Neural crest cell (in vitro differentiated cells): ENCODE results near the gene IGF2R. TPM values are rescaled to one million over a fixed set of nuclear protein-coding genes. Genes with fewer than 3 reads are reported as not detected.

Experiments
- DNase-seq: peaks from one replicate; pipeline ENCODE4 v3.0.0; 2021; ENCODE audit warnings: low read depth, mixed read lengths, low spot score
- H3K27ac Mint-ChIP-seq: one replicate; pipeline ENCODE4 v1.8.0; 2021; ENCODE audit warnings: mild to moderate bottlenecking, mixed read lengths; ENCODE audit not compliant: unreplicated experiment
- H3K27me3 Mint-ChIP-seq: 2 replicates; pipeline ENCODE4 v1.8.0; 2021; ENCODE audit warnings: low read depth, mild to moderate bottlenecking, mixed read lengths
- H3K36me3 Mint-ChIP-seq: 2 replicates; pipeline ENCODE4 v1.8.0; 2021; ENCODE audit warnings: low read depth, mild to moderate bottlenecking, mixed read lengths
- H3K4me1 Mint-ChIP-seq: 2 replicates; pipeline ENCODE4 v1.8.0; 2021; ENCODE audit warnings: mixed read lengths
- H3K4me3 Mint-ChIP-seq: one replicate; pipeline ENCODE4 v1.8.0; 2021; ENCODE audit warnings: mild to moderate bottlenecking, mixed read lengths
- H3K9me3 Mint-ChIP-seq: 2 replicates; pipeline ENCODE4 v1.8.0; 2021; ENCODE audit warnings: mixed read lengths
- total RNA-seq: library from RNA; stranded (reverse); gene quantifications from 2 replicates; pipeline ENCODE4 v1.2.1, GENCODE V29; 2021
- TF ChIP-seq, protein P1 (sequence below): fragments of 200-600 bp; sonication (generic); conservative IDR thresholded peaks from 2 replicates; pipeline ENCODE4 v1.5.0; 2021; ENCODE audit warnings: antibody characterized with exemption, mild to moderate bottlenecking

The IGF2R gene
- total RNA-seq, 1 donor from 2014 or later = 97.3 TPM

DNA sequence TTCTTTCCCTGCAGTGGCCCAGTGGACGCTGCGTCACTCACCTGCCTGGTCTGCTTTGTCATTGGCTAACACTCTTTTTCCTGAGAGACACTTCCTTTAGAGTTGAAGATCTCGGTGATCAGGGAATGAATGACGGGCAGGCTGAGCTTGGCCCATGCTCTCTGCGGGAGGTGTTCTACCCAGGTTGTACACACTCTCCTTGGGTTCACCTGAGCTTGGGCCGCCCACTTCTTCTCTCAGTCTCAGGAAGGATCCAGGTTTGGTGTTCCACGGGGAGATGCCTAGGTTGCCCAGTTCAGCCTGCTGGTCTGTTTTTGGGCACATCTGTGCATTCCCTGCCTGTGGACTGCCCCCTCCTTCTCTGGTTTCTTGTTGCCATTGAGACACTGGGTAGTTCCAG is 86.0 kb downstream of the IGF2R start:
- no peak for DNase-seq
- Mint-ChIP-seq H3K27me3 (no peaks in the 10 kb centered on the region), H3K36me3 (peaks cover 40% of the 10 kb centered on the region), H3K4me3 (no peak overlapping the region), H3K27ac (peak overlapping the region; percentile 45), H3K4me1 (no peaks in the 10 kb centered on the region), H3K9me3 (no peaks in the 10 kb centered on the region)
- TF ChIP-seq, protein P1, sequence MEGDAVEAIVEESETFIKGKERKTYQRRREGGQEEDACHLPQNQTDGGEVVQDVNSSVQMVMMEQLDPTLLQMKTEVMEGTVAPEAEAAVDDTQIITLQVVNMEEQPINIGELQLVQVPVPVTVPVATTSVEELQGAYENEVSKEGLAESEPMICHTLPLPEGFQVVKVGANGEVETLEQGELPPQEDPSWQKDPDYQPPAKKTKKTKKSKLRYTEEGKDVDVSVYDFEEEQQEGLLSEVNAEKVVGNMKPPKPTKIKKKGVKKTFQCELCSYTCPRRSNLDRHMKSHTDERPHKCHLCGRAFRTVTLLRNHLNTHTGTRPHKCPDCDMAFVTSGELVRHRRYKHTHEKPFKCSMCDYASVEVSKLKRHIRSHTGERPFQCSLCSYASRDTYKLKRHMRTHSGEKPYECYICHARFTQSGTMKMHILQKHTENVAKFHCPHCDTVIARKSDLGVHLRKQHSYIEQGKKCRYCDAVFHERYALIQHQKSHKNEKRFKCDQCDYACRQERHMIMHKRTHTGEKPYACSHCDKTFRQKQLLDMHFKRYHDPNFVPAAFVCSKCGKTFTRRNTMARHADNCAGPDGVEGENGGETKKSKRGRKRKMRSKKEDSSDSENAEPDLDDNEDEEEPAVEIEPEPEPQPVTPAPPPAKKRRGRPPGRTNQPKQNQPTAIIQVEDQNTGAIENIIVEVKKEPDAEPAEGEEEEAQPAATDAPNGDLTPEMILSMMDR = no peak

DNA sequence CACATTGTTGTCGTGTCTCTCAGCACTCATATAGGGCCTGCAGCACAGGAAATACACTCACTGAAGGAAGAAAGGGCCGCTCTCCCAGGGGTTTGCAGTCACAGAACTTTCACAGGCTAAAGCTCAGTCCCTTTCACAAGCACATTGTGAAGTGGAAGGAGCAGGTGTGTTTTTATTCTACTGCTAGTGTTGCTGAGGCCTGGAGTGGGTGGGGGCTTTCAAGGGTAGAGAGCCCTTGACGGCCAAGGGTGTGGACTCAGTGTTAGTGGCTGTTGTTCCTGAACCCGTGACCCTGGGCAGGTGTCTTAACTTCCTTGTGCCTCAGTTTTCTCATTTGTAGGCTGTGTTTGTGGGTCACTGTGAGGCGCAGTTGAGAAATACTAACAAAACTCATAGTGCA is 86.5 kb downstream of the IGF2R start:
- H3K4me3 Mint-ChIP-seq = no peak overlapping the region
- no peaks in the 10 kb centered on the region for H3K4me1 Mint-ChIP-seq
- H3K36me3 Mint-ChIP-seq = peaks cover 39% of the 10 kb centered on the region
- DNase-seq = no peak
- no peaks in the 10 kb centered on the region for H3K27me3 Mint-ChIP-seq
- TF ChIP-seq, protein P1 = no peak
- no peak overlapping the region for H3K27ac Mint-ChIP-seq
- H3K9me3 Mint-ChIP-seq = no peaks in the 10 kb centered on the region

DNA sequence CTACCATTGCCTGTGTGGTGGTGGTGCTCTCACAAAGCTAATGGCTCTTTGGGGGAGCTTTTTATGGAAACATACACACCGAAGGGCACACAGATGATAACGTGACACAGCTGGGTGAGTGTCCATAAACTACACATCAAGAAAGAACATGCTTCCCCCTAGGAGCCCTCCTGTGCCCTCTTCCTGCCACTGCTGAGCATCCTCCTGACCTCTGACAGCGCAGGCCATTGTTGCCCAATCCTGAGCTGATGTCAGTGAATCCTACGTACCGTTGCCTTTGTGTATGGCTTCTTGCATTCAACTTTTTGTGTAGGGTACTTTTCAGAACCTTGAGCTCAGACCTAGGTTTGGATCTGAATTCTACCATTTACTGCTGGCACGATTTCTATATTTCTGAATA is 86.9 kb downstream of the IGF2R start:
- H3K27ac Mint-ChIP-seq = no peak overlapping the region
- H3K4me3 Mint-ChIP-seq = no peak overlapping the region
- no peaks in the 10 kb centered on the region for H3K4me1 Mint-ChIP-seq
- peaks cover 39% of the 10 kb centered on the region for H3K36me3 Mint-ChIP-seq
- H3K9me3 Mint-ChIP-seq = no peaks in the 10 kb centered on the region
- TF ChIP-seq, protein P1 = no peak
- no peak for DNase-seq
- no peaks in the 10 kb centered on the region for H3K27me3 Mint-ChIP-seq

DNA sequence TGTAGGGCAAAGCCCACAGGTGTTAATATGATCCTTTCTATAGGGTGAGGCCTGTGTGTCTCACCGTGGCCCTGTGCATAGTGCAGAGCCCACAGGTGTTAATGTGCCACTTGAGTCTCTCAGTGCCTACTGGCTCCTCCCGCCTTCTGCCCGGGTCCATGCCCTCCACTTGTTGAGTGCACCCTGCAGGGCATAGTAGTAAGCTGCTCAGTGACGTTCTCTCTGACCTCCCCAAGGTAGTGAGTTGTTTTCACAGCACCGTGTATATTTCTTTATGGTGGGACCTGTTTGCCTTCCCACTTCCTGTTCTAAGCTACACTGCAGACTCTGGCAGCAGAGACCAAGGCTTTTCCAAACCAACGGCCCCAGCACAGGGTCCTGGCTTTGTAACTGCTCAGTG is 88.2 kb downstream of the IGF2R start:
- H3K4me1 Mint-ChIP-seq = no peaks in the 10 kb centered on the region
- peaks cover 34% of the 10 kb centered on the region for H3K36me3 Mint-ChIP-seq
- peak overlapping the region; percentile 35 for H3K27ac Mint-ChIP-seq
- H3K4me3 Mint-ChIP-seq = no peak overlapping the region
- no peaks in the 10 kb centered on the region for H3K27me3 Mint-ChIP-seq
- no peaks in the 10 kb centered on the region for H3K9me3 Mint-ChIP-seq
- no peak for DNase-seq
- TF ChIP-seq, protein P1 = no peak

DNA sequence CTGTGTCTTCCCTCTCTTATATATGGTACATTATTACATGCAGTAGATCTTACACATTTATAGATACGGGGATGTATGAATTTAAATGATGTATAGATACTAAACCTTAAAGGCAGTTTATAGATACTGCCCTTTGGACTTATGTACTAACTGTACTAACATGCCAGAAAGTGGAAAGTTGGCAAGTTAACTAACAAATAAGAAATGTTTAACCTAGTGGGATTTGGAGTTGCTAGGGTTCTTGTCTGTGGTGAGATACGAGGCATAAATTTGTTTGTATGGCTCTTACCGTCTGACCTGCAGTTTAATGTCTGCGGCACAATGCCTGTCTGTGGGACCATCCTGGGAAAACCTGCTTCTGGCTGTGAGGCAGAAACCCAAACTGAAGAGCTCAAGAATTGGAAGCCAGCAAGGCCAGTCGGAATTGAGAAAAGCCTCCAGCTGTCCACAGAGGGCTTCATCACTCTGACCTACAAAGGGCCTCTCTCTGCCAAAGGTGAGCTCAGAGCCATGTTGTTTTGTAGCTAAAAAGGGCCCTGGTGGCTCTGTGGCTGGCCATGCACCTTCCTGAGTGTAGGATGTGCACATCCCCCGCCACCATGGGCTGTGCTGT is 89.8 kb downstream of the IGF2R start:
- no peak overlapping the region for H3K27ac Mint-ChIP-seq
- H3K4me1 Mint-ChIP-seq = no peaks in the 10 kb centered on the region
- H3K4me3 Mint-ChIP-seq = no peak overlapping the region
- no peaks in the 10 kb centered on the region for H3K27me3 Mint-ChIP-seq
- no peak for DNase-seq
- peaks cover 28% of the 10 kb centered on the region for H3K36me3 Mint-ChIP-seq
- TF ChIP-seq, protein P1 = no peak
- H3K9me3 Mint-ChIP-seq = no peaks in the 10 kb centered on the region
